Measurements from ENCODE around the gene POLR2C.

POLR2C gene

GRCh38 chr16:57516176-57516725 lies 53.8 kb downstream of the POLR2C start:
- TF ChIP-seq CTCF (IDR thresholded peaks at IDR 0.05; ENCODE audit: insufficient read depth, low read length, poor library complexity, severe bottlenecking): no peak

GRCh38 chr16:57516773-57517172 lies 54.3 kb downstream of the POLR2C start:
- DNase-seq (ENCODE audit: extremely low read depth, insufficient read length): no peak
- TF ChIP-seq CTCF (IDR thresholded peaks at IDR 0.05; ENCODE audit: insufficient read depth, low read length, poor library complexity, severe bottlenecking): no peak
- Histone ChIP-seq H3K36me3 (ENCODE audit: control insufficient read depth, insufficient read depth, low read length) (peaks cover 18% of the 10 kb centered on the region), H3K4me3 (replicated peaks; ENCODE audit: low read depth, low read length) (no peak overlapping the region), H3K27me3 (replicated peaks; ENCODE audit: control insufficient read depth, insufficient read depth, low read length) (no peaks in the 10 kb centered on the region)

More at GRCh38 chr16:57516176-57516725, 53.8 kb downstream of the POLR2C start:
- H3K27me3 ChIP-seq (replicated peaks; ENCODE audit: control insufficient read depth, insufficient read depth, low read length): no peaks in the 10 kb centered on the region
- no peak overlapping the region for H3K4me3 ChIP-seq (replicated peaks; ENCODE audit: low read depth, low read length)
- DNase-seq (ENCODE audit: extremely low read depth, insufficient read length): no peak
- H3K36me3 ChIP-seq (ENCODE audit: control insufficient read depth, insufficient read depth, low read length): peaks cover 18% of the 10 kb centered on the region

DNA sequence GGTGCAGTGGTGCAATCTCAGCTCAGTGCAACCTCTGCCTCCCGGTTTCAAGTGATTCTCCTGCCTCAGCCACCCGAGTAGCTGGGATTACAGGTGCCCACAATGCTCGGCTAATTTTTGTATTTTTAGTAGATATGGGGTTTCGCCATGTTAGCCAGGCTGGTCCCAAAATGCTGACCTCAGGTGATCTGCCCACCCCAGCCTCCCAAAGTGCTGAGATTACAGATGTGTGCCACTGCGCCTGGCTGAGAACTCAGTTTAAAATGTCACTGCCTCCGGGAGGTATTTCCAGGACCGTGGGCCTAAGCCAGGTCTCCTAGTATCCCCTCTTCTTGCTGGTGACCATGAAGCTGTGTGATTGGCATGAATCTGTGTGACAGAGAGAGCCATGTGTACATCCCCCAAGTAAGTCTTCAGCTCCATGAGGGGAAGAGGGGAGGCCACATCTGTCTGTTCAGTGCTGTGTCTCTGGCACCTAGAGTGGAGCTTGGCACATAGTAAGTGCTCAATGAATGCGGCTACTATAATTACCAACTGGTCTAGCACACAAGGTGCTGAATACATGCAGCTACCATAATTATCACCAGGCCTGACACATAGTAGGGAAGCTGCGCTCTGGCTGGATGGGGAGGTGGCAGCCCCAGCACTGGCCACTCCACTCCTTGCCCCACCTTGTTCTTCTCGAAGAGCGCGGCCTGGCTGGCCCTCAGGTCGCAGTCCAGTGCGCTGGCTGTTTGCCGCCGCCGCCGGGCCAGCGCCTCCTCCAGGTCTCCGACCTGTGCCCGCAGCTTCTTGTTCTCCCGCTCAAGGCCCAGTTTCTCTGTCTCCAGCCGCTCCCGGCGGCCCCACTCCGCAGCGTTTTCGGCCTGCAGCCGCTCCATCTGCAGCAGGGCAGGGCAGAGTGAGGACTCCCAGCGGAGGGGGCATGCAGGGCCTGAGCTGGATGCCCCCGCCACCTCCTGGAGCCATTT lies 55.2 kb downstream of the POLR2C start:
- TF ChIP-seq CTCF (IDR thresholded peaks at IDR 0.05; ENCODE audit: insufficient read depth, low read length, poor library complexity, severe bottlenecking): no peak
- Histone ChIP-seq H3K27me3 (replicated peaks; ENCODE audit: control insufficient read depth, insufficient read depth, low read length) (no peaks in the 10 kb centered on the region), H3K36me3 (ENCODE audit: control insufficient read depth, insufficient read depth, low read length) (peaks cover 18% of the 10 kb centered on the region), H3K4me3 (replicated peaks; ENCODE audit: low read depth, low read length) (no peak overlapping the region)
- DNase-seq (ENCODE audit: extremely low read depth, insufficient read length): no peak

- H3K27me3 ChIP-seq (replicated peaks; ENCODE audit: control insufficient read depth, insufficient read depth, low read length): no peaks in the 10 kb centered on the region
- no peak for DNase-seq (ENCODE audit: extremely low read depth, insufficient read length)
- no peak overlapping the region for H3K4me3 ChIP-seq (replicated peaks; ENCODE audit: low read depth, low read length)
- peaks cover 18% of the 10 kb centered on the region for H3K36me3 ChIP-seq (ENCODE audit: control insufficient read depth, insufficient read depth, low read length)
- no peak for TF ChIP-seq CTCF (IDR thresholded peaks at IDR 0.05; ENCODE audit: insufficient read depth, low read length, poor library complexity, severe bottlenecking)
Measured at GRCh38 chr16:57518520-57518919, 56.0 kb downstream of the POLR2C start.

GRCh38 chr16:57518922-57519321 lies 56.4 kb downstream of the POLR2C start:
- peaks cover 18% of the 10 kb centered on the region for H3K36me3 ChIP-seq (ENCODE audit: control insufficient read depth, insufficient read depth, low read length)
- H3K27me3 ChIP-seq (replicated peaks; ENCODE audit: control insufficient read depth, insufficient read depth, low read length): no peaks in the 10 kb centered on the region
- no peak overlapping the region for H3K4me3 ChIP-seq (replicated peaks; ENCODE audit: low read depth, low read length)
- DNase-seq (ENCODE audit: extremely low read depth, insufficient read length): no peak
- TF ChIP-seq CTCF (IDR thresholded peaks at IDR 0.05; ENCODE audit: insufficient read depth, low read length, poor library complexity, severe bottlenecking): no peak
